ENCODE measurements around the gene OPCML.

The OPCML gene

GRCh38 chr11:132496341-132496740 is 1036.0 kb downstream of the OPCML start:
- Histone ChIP-seq H3K4me3 (ENCODE audit: low read length, poor library complexity, severe bottlenecking) (no peak overlapping the region), H3K9me3 (ENCODE audit: insufficient read depth, low read depth, low read length) (0 out of 2 replicates have a peak, but pooled peaks cover 3% of the 10 kb centered on the region), H3K9ac (ENCODE audit: low read depth, low read length, poor library complexity, severe bottlenecking) (no peak overlapping the region), H3K36me3 (ENCODE audit: insufficient read depth, low read length) (no peaks in the 10 kb centered on the region), H2AFZ (ENCODE audit: low read length) (no peak overlapping the region), H4K20me1 (ENCODE audit: insufficient read depth, low read length, poor library complexity, severe bottlenecking) (no peaks in the 10 kb centered on the region), H3K9me2 (replicated peaks; ENCODE audit: low read depth, low read length) (no peaks in the 10 kb centered on the region), H3F3A (ENCODE audit: low read depth) (no peaks in the 10 kb centered on the region), H3K27me3 (ENCODE audit: insufficient read depth, low read length, poor library complexity, severe bottlenecking) (no peaks in the 10 kb centered on the region), H3K79me2 (ENCODE audit: insufficient read depth, low read length) (no peaks in the 10 kb centered on the region), H3K4me2 (ENCODE audit: low read depth, low read length, poor library complexity, severe bottlenecking) (no peak overlapping the region), H3K4me1 (ENCODE audit: insufficient read depth, low read length, poor library complexity, severe bottlenecking) (no peaks in the 10 kb centered on the region)
- TF ChIP-seq EZH2phosphoT487 (IDR thresholded peaks at IDR 0.05; ENCODE audit: borderline replicate concordance) = no peak
- TF ChIP-seq, protein P1, sequence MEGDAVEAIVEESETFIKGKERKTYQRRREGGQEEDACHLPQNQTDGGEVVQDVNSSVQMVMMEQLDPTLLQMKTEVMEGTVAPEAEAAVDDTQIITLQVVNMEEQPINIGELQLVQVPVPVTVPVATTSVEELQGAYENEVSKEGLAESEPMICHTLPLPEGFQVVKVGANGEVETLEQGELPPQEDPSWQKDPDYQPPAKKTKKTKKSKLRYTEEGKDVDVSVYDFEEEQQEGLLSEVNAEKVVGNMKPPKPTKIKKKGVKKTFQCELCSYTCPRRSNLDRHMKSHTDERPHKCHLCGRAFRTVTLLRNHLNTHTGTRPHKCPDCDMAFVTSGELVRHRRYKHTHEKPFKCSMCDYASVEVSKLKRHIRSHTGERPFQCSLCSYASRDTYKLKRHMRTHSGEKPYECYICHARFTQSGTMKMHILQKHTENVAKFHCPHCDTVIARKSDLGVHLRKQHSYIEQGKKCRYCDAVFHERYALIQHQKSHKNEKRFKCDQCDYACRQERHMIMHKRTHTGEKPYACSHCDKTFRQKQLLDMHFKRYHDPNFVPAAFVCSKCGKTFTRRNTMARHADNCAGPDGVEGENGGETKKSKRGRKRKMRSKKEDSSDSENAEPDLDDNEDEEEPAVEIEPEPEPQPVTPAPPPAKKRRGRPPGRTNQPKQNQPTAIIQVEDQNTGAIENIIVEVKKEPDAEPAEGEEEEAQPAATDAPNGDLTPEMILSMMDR (conservative IDR thresholded peaks at IDR 0.05; ENCODE audit: low read length) = no peak

DNA sequence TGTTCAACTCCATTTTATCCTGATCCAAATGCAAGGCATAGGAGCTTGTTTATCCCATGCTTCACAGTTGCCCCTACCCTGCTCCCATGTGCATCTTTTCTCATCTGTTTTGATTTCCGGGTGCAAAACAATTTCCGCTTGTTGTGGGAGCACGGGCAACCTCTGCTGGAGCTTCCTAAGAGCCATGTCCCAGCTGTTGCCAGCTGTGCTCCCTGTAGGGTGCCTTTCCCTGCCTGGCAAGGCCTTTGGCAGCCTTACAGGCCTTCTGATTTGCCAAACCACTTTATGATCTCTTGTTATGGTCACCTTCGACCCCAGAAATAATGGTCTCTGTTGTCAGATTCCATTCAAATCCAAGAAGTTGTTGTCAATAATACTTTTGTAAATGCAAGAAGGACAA is 1038.5 kb downstream of the OPCML start:
- no peaks in the 10 kb centered on the region for H3K27me3 ChIP-seq (ENCODE audit: insufficient read depth, low read length, poor library complexity, severe bottlenecking)
- H3K79me2 ChIP-seq (ENCODE audit: insufficient read depth, low read length) = no peaks in the 10 kb centered on the region
- peaks cover 3% of the 10 kb centered on the region; the same call in 1 of the 2 replicates for H3K9me3 ChIP-seq (ENCODE audit: insufficient read depth, low read depth, low read length)
- H3K4me2 ChIP-seq (ENCODE audit: low read depth, low read length, poor library complexity, severe bottlenecking) = no peak overlapping the region
- no peaks in the 10 kb centered on the region for H4K20me1 ChIP-seq (ENCODE audit: insufficient read depth, low read length, poor library complexity, severe bottlenecking)
- H3K9me2 ChIP-seq (replicated peaks; ENCODE audit: low read depth, low read length) = no peaks in the 10 kb centered on the region
- TF ChIP-seq, protein P1 (conservative IDR thresholded peaks at IDR 0.05; ENCODE audit: low read length) = no peak
- no peak for TF ChIP-seq EZH2phosphoT487 (IDR thresholded peaks at IDR 0.05; ENCODE audit: borderline replicate concordance)
- no peak overlapping the region for H3K9ac ChIP-seq (ENCODE audit: low read depth, low read length, poor library complexity, severe bottlenecking)
- H3K4me1 ChIP-seq (ENCODE audit: insufficient read depth, low read length, poor library complexity, severe bottlenecking) = no peaks in the 10 kb centered on the region
- no peaks in the 10 kb centered on the region for H3K36me3 ChIP-seq (ENCODE audit: insufficient read depth, low read length)
- no peak overlapping the region for H2AFZ ChIP-seq (ENCODE audit: low read length)
- no peak overlapping the region for H3K4me3 ChIP-seq (ENCODE audit: low read length, poor library complexity, severe bottlenecking)
- no peaks in the 10 kb centered on the region for H3F3A ChIP-seq (ENCODE audit: low read depth)

GRCh38 chr11:132490978-132491377 is 1041.3 kb downstream of the OPCML start:
- TF ChIP-seq, protein P1 (conservative IDR thresholded peaks at IDR 0.05; ENCODE audit: low read length) = no peak
- no peak for TF ChIP-seq EZH2phosphoT487 (IDR thresholded peaks at IDR 0.05; ENCODE audit: borderline replicate concordance)

More at GRCh38 chr11:132490978-132491377, 1041.3 kb downstream of the OPCML start:
- H3K4me2 ChIP-seq (ENCODE audit: low read depth, low read length, poor library complexity, severe bottlenecking) = no peak overlapping the region
- H3K36me3 ChIP-seq (ENCODE audit: insufficient read depth, low read length) = no peaks in the 10 kb centered on the region
- no peaks in the 10 kb centered on the region for H4K20me1 ChIP-seq (ENCODE audit: insufficient read depth, low read length, poor library complexity, severe bottlenecking)
- no peaks in the 10 kb centered on the region for H3F3A ChIP-seq (ENCODE audit: low read depth)
- no peaks in the 10 kb centered on the region for H3K27me3 ChIP-seq (ENCODE audit: insufficient read depth, low read length, poor library complexity, severe bottlenecking)
- H3K9me3 ChIP-seq (ENCODE audit: insufficient read depth, low read depth, low read length) = peaks cover 5% of the 10 kb centered on the region; the same call in 1 of the 2 replicates
- no peaks in the 10 kb centered on the region for H3K4me1 ChIP-seq (ENCODE audit: insufficient read depth, low read length, poor library complexity, severe bottlenecking)
- no peaks in the 10 kb centered on the region for H3K9me2 ChIP-seq (replicated peaks; ENCODE audit: low read depth, low read length)
- H3K9ac ChIP-seq (ENCODE audit: low read depth, low read length, poor library complexity, severe bottlenecking) = no peak overlapping the region
- no peaks in the 10 kb centered on the region for H3K79me2 ChIP-seq (ENCODE audit: insufficient read depth, low read length)
- H2AFZ ChIP-seq (ENCODE audit: low read length) = no peak overlapping the region
- H3K4me3 ChIP-seq (ENCODE audit: low read length, poor library complexity, severe bottlenecking) = no peak overlapping the region
